ENCODE data around the gene RNF152.

The RNF152 gene

GRCh38 chr18:61887838-61888237, 5.0 kb downstream of the RNF152 start:
- Mint-ChIP-seq H3K9me3 (no peaks in the 10 kb centered on the region), H3K27me3 (ENCODE audit: low read depth) (peaks cover 17% of the 10 kb centered on the region), H3K4me1 (peaks cover 4% of the 10 kb centered on the region), H3K36me3 (ENCODE audit: low read depth) (peaks cover 45% of the 10 kb centered on the region), H3K27ac (no peak overlapping the region), H3K4me3 (no peak overlapping the region)
- TF ChIP-seq, protein P1, sequence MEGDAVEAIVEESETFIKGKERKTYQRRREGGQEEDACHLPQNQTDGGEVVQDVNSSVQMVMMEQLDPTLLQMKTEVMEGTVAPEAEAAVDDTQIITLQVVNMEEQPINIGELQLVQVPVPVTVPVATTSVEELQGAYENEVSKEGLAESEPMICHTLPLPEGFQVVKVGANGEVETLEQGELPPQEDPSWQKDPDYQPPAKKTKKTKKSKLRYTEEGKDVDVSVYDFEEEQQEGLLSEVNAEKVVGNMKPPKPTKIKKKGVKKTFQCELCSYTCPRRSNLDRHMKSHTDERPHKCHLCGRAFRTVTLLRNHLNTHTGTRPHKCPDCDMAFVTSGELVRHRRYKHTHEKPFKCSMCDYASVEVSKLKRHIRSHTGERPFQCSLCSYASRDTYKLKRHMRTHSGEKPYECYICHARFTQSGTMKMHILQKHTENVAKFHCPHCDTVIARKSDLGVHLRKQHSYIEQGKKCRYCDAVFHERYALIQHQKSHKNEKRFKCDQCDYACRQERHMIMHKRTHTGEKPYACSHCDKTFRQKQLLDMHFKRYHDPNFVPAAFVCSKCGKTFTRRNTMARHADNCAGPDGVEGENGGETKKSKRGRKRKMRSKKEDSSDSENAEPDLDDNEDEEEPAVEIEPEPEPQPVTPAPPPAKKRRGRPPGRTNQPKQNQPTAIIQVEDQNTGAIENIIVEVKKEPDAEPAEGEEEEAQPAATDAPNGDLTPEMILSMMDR (IDR thresholded peaks at IDR 0.05; ENCODE audit: unreplicated experiment in 3 of 3): no peak

GRCh38 chr18:61883547-61883946, 9.3 kb downstream of the RNF152 start:
- TF ChIP-seq, protein P1 (IDR thresholded peaks at IDR 0.05; ENCODE audit: unreplicated experiment in 3 of 3): no peak

GRCh38 chr18:61882296-61883004, 10.4 kb downstream of the RNF152 start:
- no peaks in the 10 kb centered on the region for H3K27me3 Mint-ChIP-seq (ENCODE audit: low read depth)
- TF ChIP-seq, protein P1 (IDR thresholded peaks at IDR 0.05; ENCODE audit: unreplicated experiment in 3 of 3): no peak
- H3K4me3 Mint-ChIP-seq: no peak overlapping the region
- peaks cover 38% of the 10 kb centered on the region for H3K36me3 Mint-ChIP-seq (ENCODE audit: low read depth)
- H3K9me3 Mint-ChIP-seq: no peaks in the 10 kb centered on the region
- H3K4me1 Mint-ChIP-seq: peaks cover 5% of the 10 kb centered on the region
- H3K27ac Mint-ChIP-seq: no peak overlapping the region

More at GRCh38 chr18:61883547-61883946, 9.3 kb downstream of the RNF152 start:
- H3K27me3 Mint-ChIP-seq (ENCODE audit: low read depth): no peaks in the 10 kb centered on the region
- no peaks in the 10 kb centered on the region for H3K9me3 Mint-ChIP-seq
- no peaks in the 10 kb centered on the region for H3K4me1 Mint-ChIP-seq
- no peak overlapping the region for H3K27ac Mint-ChIP-seq
- H3K4me3 Mint-ChIP-seq: no peak overlapping the region
- H3K36me3 Mint-ChIP-seq (ENCODE audit: low read depth): peaks cover 41% of the 10 kb centered on the region

DNA sequence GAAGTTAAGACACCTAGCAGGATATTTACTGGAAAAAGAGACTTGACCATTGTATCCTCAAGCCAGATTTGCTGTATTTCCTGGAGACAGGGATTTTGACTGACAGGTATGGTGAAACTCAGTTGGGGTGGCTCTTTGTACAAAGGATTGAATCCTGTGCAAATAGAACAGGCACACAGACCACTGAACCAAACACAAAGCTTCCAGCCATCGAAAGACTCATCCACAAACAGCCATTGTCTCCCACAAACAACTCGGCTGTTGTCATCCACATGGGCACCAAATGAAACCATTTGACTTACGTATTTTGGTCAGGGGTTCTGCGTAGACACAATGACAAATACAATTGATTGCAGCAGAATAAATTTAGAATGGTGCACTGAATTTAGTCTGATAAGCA, 15.9 kb downstream of the RNF152 start:
- TF ChIP-seq, protein P1 (IDR thresholded peaks at IDR 0.05; ENCODE audit: unreplicated experiment in 3 of 3): no peak
- Mint-ChIP-seq H3K27me3 (ENCODE audit: low read depth) (no peaks in the 10 kb centered on the region), H3K4me3 (no peak overlapping the region), H3K27ac (no peak overlapping the region), H3K9me3 (no peaks in the 10 kb centered on the region), H3K36me3 (ENCODE audit: low read depth) (peaks cover 34% of the 10 kb centered on the region), H3K4me1 (peaks cover 6% of the 10 kb centered on the region)

DNA sequence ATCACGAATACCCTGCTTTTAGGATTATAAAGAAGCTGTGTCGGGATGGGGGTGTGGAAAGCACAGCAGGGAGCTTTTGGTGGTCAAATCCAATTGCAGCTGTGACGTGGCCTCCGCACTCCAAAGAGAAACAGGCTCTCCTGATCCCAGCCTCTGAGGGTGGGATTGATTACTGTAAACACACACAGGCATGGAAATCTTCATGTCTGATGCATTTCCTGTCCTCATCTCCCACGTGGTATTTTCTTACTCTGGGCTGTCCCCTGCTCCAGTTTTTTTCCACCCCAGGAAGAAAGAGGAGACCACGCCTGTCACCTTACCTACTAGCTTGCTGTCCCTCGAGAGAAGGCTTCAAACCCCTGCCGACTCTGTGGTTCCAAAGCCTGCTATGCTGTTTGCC, 22.7 kb downstream of the RNF152 start:
- Mint-ChIP-seq H3K4me3 (no peak overlapping the region), H3K36me3 (ENCODE audit: low read depth) (peaks cover 10% of the 10 kb centered on the region), H3K9me3 (no peaks in the 10 kb centered on the region), H3K4me1 (peaks cover 4% of the 10 kb centered on the region), H3K27ac (no peak overlapping the region), H3K27me3 (ENCODE audit: low read depth) (peaks cover 3% of the 10 kb centered on the region)
- TF ChIP-seq, protein P1 (IDR thresholded peaks at IDR 0.05; ENCODE audit: unreplicated experiment in 3 of 3): no peak

DNA sequence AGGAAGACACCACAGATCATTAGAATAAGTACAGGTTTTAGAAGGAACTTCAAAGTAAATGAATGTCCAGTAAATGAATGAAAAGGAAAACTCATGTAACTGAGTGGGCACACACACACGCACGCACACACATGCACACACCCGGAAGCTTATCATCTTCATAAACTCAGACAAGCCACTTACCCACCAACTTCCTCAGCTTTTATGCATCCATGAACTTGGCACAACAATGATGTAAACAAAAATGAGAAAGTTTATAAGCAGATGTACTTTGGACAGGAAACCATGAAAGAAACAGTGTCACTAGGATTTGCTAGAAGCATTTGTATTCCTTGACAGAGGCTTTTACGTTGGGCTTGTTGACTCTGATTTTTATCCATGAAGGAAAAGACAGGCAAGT, 23.2 kb downstream of the RNF152 start:
- Mint-ChIP-seq H3K27ac (no peak overlapping the region), H3K27me3 (ENCODE audit: low read depth) (peaks cover 3% of the 10 kb centered on the region), H3K4me1 (peaks cover 4% of the 10 kb centered on the region), H3K36me3 (ENCODE audit: low read depth) (peaks cover 10% of the 10 kb centered on the region), H3K4me3 (no peak overlapping the region), H3K9me3 (no peaks in the 10 kb centered on the region)
- TF ChIP-seq, protein P1 (IDR thresholded peaks at IDR 0.05; ENCODE audit: unreplicated experiment in 3 of 3): no peak
